ENCODE results near the gene RBM33.

RBM33 gene

GRCh38 chr7:155696747-155697146 lies 52.3 kb downstream of the RBM33 start:
- no peak for DNase-seq

GRCh38 chr7:155698633-155699032 lies 54.2 kb downstream of the RBM33 start:
- DNase-seq: no peak

DNA sequence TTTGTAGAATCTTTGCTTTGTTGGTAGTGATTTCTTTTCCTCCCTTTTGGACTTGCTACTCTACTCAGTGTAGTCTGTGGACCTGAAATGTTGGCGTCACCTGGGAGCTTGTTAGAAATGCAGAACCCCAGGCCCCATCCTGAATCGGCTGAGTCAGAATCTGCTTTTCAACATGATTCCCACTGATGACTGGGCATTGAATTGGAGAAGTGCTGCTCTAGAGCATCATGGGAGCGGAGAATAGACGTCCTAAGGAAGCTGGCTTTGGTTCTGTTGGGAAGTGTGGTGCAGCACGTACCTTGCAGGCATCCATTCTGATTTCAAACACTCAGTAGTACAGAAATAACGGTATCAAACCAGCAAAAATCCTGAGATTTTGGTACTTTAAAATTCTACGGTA lies 54.7 kb downstream of the RBM33 start:
- no peak for DNase-seq

- DNase-seq: no peak
Observed at GRCh38 chr7:155700847-155701246, 56.4 kb downstream of the RBM33 start.

GRCh38 chr7:155701972-155702544 lies 57.6 kb downstream of the RBM33 start:
- DNase-seq: no peak

GRCh38 chr7:155702616-155703015 lies 58.2 kb downstream of the RBM33 start:
- DNase-seq: no peak

- no peak for DNase-seq
Observed at GRCh38 chr7:155705623-155706360, 61.3 kb downstream of the RBM33 start.

DNA sequence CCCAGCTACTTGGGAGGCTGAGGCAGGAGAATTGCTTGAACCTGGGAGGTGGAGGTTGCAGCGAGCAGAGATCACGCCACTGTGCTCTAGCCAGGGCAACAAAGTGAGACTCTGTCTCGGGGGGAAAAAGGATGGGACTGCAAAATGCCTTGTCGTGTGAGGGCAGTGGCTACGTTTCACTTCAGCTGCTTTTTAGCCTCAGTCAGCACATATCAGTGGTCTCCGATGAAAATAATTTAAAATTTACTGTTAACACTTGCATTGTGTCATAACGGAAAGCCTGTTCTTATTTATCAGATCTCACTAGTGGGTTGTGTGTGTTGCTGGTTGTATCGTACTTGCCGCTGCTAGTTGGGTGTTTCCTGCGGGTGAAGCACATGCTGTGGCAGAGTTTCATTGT lies 61.9 kb downstream of the RBM33 start:
- DNase-seq: no peak

- DNase-seq: no peak
Observed at GRCh38 chr7:155709453-155709852, 65.0 kb downstream of the RBM33 start.

GRCh38 chr7:155710031-155710430 lies 65.6 kb downstream of the RBM33 start:
- DNase-seq: no peak

DNA sequence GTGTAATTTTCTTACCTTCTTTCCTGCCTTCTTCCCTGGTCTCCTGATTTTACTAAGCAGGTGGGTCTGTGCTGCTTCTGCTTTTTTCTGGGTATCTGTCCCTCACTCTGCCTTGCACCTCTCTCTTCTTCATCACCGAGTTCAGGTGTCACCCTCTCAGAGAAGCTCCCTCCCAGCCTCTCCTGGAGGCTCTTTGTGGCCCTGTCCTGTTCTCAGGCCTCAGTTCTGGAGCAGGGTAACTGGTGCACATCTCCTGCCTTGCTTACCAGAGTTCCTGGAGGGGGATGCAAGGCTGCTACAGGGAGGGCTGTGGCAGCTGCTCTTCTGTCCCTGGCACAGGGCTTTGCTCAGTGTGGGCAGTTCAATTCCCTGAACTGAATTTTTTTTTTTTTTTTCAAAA lies 66.1 kb downstream of the RBM33 start:
- no peak for DNase-seq

GRCh38 chr7:155711081-155711480 lies 66.6 kb downstream of the RBM33 start:
- DNase-seq: no peak

DNA sequence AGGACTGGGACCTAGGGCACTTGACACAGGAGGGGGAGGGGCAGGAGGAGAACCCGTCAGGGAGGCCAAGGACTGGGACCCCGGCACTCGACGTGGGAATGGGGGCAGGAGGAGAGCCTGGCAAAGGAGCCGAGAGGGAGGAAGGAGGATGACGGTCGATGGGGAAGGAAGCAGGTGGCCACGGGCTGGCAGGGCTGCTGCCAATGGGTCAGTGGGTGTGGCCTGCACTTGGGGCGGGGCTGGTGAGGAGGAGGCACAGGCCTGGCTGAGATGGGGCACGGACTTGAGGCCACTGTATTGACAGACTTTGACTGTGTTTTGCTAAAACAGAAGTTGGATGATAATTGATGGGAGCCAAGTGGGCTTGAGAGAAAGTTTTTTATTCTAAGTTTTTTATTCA lies 68.9 kb downstream of the RBM33 start:
- DNase-seq: no peak

DNA sequence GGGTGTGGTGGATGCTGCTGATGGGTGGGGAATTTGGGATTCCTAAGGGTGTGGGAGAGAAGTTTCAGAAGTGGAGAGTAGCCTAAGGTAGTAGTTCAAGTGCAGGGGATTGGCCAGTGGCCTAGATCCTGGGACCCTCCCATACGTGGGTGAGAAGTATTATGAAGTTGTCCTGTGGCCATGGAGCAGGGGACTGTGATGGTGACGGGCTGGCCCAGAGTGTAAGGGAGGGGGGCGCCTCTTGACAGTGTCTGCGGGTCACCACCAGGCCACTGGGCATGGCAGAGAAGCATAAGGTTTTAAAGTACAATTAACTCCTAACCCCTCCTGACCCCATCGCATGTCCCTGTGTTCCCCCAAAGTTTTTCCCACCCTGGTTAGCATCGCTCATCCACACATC lies 70.2 kb downstream of the RBM33 start:
- DNase-seq: no peak

DNA sequence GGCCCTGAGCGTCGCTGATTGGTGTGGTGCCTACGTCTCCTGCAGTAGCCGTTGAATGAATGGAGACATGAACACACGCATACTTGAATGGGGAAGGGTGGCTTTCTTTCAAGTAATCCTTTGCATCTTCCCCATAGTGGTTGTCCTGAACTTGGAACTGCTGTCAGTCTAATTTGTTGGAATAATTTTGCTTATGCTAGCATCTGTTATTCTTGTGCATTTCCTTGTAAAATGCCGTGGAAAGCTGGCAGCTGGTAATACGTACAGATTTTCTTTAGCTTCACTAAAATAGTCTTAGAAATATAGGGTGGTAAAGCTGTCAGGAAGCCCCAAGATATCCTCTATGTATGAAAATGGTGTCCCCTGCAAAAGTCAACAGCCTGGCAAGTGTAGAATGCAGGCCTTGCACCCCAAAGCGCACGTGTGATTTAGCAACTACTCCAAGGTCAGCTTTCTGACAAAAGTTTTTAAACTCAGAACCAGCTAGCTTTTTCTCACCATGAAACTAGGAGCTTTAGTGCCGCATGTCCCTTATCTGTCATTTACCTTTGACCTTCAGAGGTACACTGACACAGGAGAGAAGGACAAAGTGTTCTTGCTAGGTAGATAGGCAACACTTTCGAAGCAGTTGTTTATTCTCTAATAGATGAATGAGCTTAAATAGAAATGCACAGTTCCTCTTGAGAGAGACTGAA lies 70.8 kb downstream of the RBM33 start:
- DNase-seq: no peak

DNA sequence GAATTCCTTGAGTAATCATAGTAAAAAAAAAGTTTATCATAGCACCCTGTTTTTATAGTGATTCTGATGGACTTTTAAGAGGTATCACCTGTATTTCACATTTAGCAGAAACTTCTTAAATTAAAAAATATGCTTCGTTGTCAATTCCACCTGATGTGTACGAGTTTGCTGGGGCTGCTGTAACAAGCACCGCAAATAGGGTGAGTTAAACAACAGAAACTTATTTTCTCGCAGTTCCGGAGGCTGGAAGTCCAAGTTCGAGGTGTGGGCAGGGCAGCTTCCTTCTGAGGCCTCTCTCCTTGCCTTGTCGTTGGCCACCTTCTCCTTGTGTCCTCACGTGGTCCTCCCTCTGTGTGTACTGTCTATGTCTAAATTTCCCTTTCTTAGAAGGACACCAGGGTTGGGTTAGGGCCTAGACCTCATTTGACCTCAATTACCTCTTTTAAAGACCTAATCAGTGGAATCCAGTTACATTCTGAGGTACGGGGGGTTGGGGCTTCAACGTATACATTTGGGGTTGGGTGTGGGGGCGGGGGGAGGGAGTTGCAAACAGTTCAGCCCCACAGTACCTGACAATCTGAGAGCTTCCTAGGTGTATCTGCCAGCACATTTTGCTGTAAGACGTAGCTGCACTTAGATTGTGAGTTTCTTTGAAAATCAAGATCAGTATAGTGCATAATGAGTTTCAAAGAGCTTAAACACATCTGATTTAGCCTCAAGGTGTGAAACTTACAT lies 72.7 kb downstream of the RBM33 start:
- no peak for DNase-seq

DNA sequence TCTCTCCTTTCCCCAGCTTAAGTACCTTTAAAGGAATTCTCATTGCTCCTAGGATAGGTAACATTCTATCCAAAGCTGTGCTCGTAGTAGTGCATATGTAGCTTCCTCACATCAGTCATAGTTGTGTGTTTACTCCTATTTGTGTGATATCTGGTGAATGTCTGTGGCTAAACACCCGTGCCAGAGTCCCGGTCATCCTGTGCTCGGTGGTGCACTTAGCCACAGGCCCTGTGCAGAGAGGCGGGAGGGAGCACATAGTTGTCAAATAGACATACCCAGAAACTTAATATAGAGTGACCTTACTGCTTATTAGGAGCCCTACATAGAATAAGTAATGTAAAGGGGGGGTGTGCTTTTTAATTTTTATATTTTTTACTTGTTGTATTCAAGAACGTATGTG lies 76.6 kb downstream of the RBM33 start:
- no peak for DNase-seq

- DNase-seq: no peak
Observed at GRCh38 chr7:155722118-155722517, 77.7 kb downstream of the RBM33 start.

DNA sequence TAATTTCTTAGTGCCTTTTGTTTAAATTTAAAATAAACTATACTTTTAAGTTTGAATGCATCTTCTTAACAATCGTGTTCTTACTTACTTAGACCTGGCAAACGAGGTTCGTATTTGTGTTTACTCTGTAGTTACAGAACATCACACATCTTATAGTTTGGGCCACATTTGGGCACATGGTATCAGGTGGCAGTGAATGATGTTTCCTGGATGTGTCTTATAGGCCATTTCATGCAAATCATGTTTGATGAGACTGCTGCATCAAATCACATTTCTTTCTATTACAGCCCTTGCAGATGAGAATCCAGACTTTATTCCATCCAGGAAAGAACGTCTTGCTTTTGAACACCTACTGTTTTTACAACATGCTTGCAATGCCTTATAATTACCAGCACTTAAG lies 78.5 kb downstream of the RBM33 start:
- no peak for DNase-seq

DNA sequence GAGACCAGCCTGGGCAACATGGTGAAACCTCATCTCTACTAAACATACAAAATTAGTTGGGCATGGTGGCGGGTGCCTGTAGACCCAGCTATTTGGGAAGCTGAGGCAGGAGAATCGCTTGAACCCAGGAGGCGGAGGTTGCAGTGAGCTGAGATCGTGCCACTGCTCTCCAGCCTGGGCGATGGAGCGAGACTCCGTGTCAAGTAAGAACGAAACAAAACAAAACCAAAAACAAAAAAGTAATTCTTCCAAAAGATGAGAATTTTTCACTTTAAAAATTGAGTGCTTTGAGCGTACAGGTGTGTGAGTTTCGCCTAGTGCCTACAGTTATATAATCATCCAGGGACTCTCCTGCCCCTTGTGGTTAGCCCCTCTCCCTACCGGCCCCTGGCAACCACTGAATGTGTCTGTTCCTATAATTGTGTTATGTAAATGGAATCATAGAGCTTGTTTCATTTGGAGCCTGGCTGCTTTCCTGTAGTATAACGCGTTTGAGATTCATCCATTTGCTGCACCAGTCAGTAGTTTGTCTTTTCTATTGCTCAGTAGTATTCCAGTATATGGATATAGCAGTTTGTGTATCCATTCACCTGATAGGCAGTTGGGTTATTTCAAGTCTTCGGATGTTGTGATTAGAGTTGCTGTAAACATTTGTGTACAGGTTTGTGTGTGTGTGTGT lies 80.0 kb downstream of the RBM33 start:
- DNase-seq: no peak

DNA sequence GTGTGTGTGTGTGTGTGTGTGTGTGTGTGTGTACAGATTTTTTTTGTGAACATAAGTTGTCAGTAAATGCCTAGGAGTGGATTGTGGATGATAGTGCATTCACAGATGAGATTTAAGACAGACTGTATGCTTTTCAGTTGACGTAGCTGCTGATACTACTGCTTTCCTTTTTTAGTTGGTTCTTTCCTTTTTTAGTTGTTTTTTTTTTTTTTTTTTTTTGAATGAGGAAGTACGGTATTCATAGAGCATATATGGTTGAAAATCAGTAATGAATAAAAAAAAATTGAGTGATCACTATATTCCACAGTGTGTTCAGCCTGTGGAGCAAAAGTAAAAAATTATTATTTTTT lies 80.5 kb downstream of the RBM33 start:
- no peak for DNase-seq

GRCh38 chr7:155727616-155728015 lies 83.2 kb downstream of the RBM33 start:
- DNase-seq: no peak

DNA sequence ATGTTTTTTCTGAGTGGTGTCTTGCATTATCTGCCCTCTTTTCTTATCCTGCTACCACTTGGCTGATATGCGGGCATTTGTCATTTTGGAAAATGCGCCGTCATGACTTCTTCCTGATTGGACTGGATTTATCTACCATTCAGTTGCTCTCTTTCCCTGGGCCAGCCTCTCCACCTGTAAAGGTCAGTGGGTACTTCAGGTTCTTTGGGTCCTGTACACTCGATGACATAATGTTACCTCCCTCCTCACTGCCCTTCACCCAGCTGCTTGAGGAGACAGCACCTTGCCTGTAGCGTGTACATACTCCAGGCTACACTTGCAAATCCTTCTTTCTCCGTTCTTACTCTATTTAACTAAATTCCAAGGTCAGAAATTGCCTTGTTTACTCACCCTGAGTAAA lies 83.7 kb downstream of the RBM33 start:
- no peak for DNase-seq

Measured in fibroblast of skin of right quadriceps (primary cell).